Ishikawa (cell line): ENCODE data around the gene FTSJ1.

ENCODE experiments used
- FOXM1 ChIP-seq: IDR thresholded peaks from 2 replicates; pipeline ENCODE4 v1.6.1; 2012; ENCODE audit warnings: low read depth, borderline replicate concordance
- MAX ChIP-seq: IDR thresholded peaks from 2 replicates; pipeline ENCODE4 v1.6.1; 2012
- REST ChIP-seq: IDR thresholded peaks from 2 replicates; pipeline ENCODE4 v1.6.1; 2012; ENCODE audit warnings: low read depth, mild to moderate bottlenecking
- TAF1 ChIP-seq: IDR thresholded peaks from 2 replicates; pipeline ENCODE4 v1.6.1; 2012; ENCODE audit warnings: low read depth, mild to moderate bottlenecking
- ZBTB7A ChIP-seq: IDR thresholded peaks from 2 replicates; pipeline ENCODE4 v1.6.1; 2012; ENCODE audit warnings: low read depth

- no peak for TF ChIP-seq ZBTB7A
- TF ChIP-seq MAX: no peak
- TF ChIP-seq TAF1: no peak
- no peak for TF ChIP-seq REST
- no peak for TF ChIP-seq FOXM1
Observed at GRCh38 chrX:48465336-48465933, 10.6 kb upstream of the FTSJ1 start.
